HepG2 (cell line): ENCODE data around the gene PIF1.

Experiments
- FOXK1 ChIP-seq: sonication (generic); formaldehyde crosslinking; IDR thresholded peaks from 2 replicates; pipeline ENCODE4 v1.4.0; 2020; ENCODE audit warnings: low read depth, missing genetic modification reagents, borderline replicate concordance
- MAFF ChIP-seq: IDR thresholded peaks from 2 replicates; pipeline ENCODE4 v1.6.1; 2011; ENCODE audit warnings: low read depth, low read length, improper control_type of control experiment
- NR1H2 ChIP-seq: sonication (generic); formaldehyde crosslinking; IDR thresholded peaks from 2 replicates; pipeline ENCODE4 v1.8.1; 2022; ENCODE audit warnings: low read depth, missing genetic modification reagents, borderline replicate concordance
- NR2F2 ChIP-seq: IDR thresholded peaks from 2 replicates; pipeline ENCODE4 v1.6.1; 2012; ENCODE audit warnings: low read depth, inconsistent platforms, borderline replicate concordance
- NR2F6 ChIP-seq, 2 experiments: IDR thresholded peaks; 2 replicates each; pipeline ENCODE4 v1.6.1; 2016; ENCODE audit warnings: antibody characterized with exemption in 1 of 2, mild to moderate bottlenecking in 1 of 2
- POLR2A ChIP-seq, 2 experiments: IDR thresholded peaks; 2 replicates each; pipeline ENCODE4 v1.6.1; 2011; ENCODE audit warnings: low read depth in 2 of 2, low read length in 2 of 2, mild to moderate bottlenecking in 1 of 2, moderate library complexity in 1 of 2; ENCODE audit not compliant: insufficient read depth in 1 of 2
- TF ChIP-seq, protein P1 (sequence below): sonication (generic); formaldehyde crosslinking; IDR thresholded peaks from 2 replicates; pipeline ENCODE4 v1.5.0; 2020; ENCODE audit warnings: mild to moderate bottlenecking, missing genetic modification reagents, moderate library complexity

DNA sequence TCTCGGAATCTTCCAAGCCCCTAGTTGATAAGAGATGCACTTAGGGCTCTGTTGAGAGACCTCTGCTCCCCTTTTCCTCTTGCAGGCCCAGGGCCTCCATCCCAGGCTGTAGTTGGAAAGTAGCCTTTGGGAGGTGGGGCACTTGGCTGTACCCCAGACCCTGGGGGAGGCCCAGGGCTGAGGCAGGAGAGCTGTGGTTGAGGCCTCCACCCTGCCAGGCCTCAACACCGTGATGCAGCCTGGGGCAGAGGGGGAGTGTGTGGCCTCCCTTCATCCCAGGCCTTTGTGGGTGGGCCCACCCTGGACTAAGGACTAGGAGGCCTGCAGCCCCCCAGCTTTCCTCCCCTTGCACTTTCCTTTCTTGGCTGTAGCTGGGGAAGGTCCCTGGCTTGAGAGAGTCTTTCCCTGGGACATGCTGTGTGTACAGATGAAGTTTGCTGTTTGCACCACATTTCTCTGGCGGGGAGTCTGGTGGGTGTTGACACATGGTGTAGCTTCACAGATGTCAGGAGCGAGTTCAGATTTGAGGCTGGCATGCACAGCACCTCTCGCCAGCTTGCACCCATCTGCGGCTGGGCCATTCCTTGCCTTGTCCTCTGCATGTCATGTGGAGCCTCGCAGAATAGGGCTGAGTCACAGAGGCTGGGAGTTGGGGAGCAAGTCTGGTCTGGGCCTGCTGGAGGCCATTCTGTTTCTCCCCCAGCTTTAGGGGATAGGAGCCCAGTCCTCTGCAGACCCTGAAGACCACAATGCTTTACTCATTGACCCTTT, 29.9 kb upstream of the PIF1 start:
- TF ChIP-seq, protein P1, sequence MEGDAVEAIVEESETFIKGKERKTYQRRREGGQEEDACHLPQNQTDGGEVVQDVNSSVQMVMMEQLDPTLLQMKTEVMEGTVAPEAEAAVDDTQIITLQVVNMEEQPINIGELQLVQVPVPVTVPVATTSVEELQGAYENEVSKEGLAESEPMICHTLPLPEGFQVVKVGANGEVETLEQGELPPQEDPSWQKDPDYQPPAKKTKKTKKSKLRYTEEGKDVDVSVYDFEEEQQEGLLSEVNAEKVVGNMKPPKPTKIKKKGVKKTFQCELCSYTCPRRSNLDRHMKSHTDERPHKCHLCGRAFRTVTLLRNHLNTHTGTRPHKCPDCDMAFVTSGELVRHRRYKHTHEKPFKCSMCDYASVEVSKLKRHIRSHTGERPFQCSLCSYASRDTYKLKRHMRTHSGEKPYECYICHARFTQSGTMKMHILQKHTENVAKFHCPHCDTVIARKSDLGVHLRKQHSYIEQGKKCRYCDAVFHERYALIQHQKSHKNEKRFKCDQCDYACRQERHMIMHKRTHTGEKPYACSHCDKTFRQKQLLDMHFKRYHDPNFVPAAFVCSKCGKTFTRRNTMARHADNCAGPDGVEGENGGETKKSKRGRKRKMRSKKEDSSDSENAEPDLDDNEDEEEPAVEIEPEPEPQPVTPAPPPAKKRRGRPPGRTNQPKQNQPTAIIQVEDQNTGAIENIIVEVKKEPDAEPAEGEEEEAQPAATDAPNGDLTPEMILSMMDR (CRISPR knock-in tag), result no peak
- TF ChIP-seq MAFF (no peak), POLR2A (IDR thresholded peaks at IDR 0.05; ENCODE audit: insufficient read depth in 1 of 2, low read depth in 2 of 2, low read length in 2 of 2) (no peak), NR1H2 (CRISPR knock-in tag) (no peak), NR2F6 (IDR thresholded peaks at IDR 0.05) (no peak), NR2F6 (CRISPR knock-in tag; IDR thresholded peaks at IDR 0.05) (no peak), FOXK1 (CRISPR knock-in tag) (no peak), NR2F2 (no peak)
